SU-DHL-6 (cell line): Measurements from ENCODE around the gene GRID2.

Experiments used
- H2AFZ ChIP-seq: fragments of 200-600 bp; sonication (generic); 2 replicates; pipeline ENCODE4 v1.6.1; 2014; ENCODE audit warnings: low read depth, mild to moderate bottlenecking, moderate library complexity, mixed read lengths, antibody characterized with exemption, low read length; ENCODE audit not compliant: severe bottlenecking
- H3F3A ChIP-seq: fragments of 200-600 bp; shearing (Covaris generic); 2 replicates; pipeline ENCODE4 v1.6.0; 2016; ENCODE audit warnings: antibody characterized with exemption, mild to moderate bottlenecking; ENCODE audit not compliant: insufficient read depth
- H3K27ac ChIP-seq: fragments of 200-600 bp; sonication (generic); 2 replicates; pipeline ENCODE4 v1.5.1; 2016; ENCODE audit warnings: low read depth, mild to moderate bottlenecking, low read length, moderate library complexity, mixed read lengths
- H3K27me3 ChIP-seq: fragments of 200-600 bp; sonication (generic), shearing (Covaris generic); 2 replicates; pipeline ENCODE4 v1.6.0; 2014; ENCODE audit warnings: mild to moderate bottlenecking, low read length
- H3K36me3 ChIP-seq: fragments of 200-600 bp; sonication (generic); 2 replicates; pipeline ENCODE4 v1.6.1; 2014; ENCODE audit warnings: mild to moderate bottlenecking, low read length, mixed read lengths
- H3K4me2 ChIP-seq: fragments of 300-600, 200-600 bp; shearing (Covaris generic), sonication (generic); 2 replicates; pipeline ENCODE4 v1.6.0; 2014; ENCODE audit warnings: low read length, low read depth, mild to moderate bottlenecking; ENCODE audit not compliant: poor library complexity, severe bottlenecking
- H3K4me3 ChIP-seq: fragments of 200-600 bp; sonication (generic); 2 replicates; pipeline ENCODE4 v1.5.1; 2014; ENCODE audit warnings: antibody characterized with exemption, low read length, mild to moderate bottlenecking, mixed read lengths; ENCODE audit not compliant: insufficient read depth, poor library complexity, severe bottlenecking
- H3K79me2 ChIP-seq: fragments of 200-600 bp; sonication (generic); 2 replicates; pipeline ENCODE4 v1.6.1; 2014; ENCODE audit warnings: mild to moderate bottlenecking, low read length, moderate library complexity; ENCODE audit not compliant: insufficient read depth
- H3K9ac ChIP-seq: fragments of 200-600 bp; sonication (generic); 2 replicates; pipeline ENCODE4 v1.7.0; 2014; ENCODE audit warnings: mild to moderate bottlenecking, low read length
- H3K9me2 ChIP-seq: fragments of 200-600 bp; sonication (generic); replicated peaks from 2 replicates; pipeline ENCODE4 v1.6.1; 2014; ENCODE audit warnings: low read length; ENCODE audit not compliant: insufficient read depth
- H3K9me3 ChIP-seq: fragments of 200-600 bp; sonication (generic); 2 replicates; pipeline ENCODE4 v1.6.1; 2014; ENCODE audit warnings: low read length, mixed read lengths; ENCODE audit not compliant: insufficient read depth
- H4K20me1 ChIP-seq: fragments of 200-600 bp; sonication (generic); 2 replicates; pipeline ENCODE4 v1.6.1; 2014; ENCODE audit warnings: low read depth, mild to moderate bottlenecking, antibody characterized with exemption, low read length, moderate library complexity, mixed read lengths
- EZH2phosphoT487 ChIP-seq: fragments of 200-600 bp; sonication (generic), shearing (Covaris generic); conservative IDR thresholded peaks from 2 replicates; pipeline ENCODE4 v1.6.1; 2018; ENCODE audit warnings: mild to moderate bottlenecking, antibody characterized with exemption, low read length, moderate library complexity, mixed read lengths
- TF ChIP-seq, protein P1 (sequence below): fragments of 200-600 bp; sonication (generic); IDR thresholded peaks from one replicate; pipeline ENCODE4 v1.5.1; 2017; ENCODE audit warnings: antibody characterized with exemption, mild to moderate bottlenecking, low read length, moderate library complexity; ENCODE audit not compliant: insufficient read depth, poor library complexity, severe bottlenecking

The GRID2 gene

DNA sequence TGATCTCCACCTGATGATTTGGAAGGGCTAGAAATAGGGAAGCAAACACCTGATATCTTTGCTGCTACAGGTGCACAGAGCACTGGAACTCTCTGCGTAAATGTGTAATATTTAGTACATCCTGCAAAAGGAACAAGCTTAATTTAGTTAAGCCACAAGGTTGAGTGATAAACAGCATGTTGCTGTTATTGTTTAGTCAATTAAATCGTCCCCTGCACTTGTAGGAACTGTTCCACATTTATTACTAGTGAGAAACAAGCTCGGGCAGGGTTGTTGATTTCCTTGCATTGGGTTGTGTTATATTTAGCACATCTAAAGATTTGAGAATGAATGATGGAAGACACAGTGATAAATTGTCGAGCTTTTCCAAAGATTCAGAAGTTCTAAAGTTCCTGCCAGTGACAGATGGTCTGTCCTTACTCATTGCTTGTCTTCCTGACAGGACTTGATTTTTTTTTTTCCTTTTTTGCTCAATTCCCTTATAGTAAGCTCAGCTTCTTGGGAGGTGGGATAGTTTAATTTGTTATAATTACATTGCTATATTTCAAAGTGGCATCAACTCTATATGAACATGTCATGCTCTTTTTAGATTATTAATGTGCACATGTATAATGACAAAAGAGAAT is 897.8 kb downstream of the GRID2 start:
- Histone ChIP-seq H3K9me2 (no peaks in the 10 kb centered on the region), H3F3A (no peaks in the 10 kb centered on the region), H3K27ac (no peak overlapping the region), H2AFZ (no peak overlapping the region), H3K9me3 (no peaks in the 10 kb centered on the region), H3K4me2 (no peak overlapping the region), H4K20me1 (no peaks in the 10 kb centered on the region), H3K79me2 (no peaks in the 10 kb centered on the region), H3K4me3 (no peak overlapping the region), H3K9ac (no peak overlapping the region), H3K36me3 (no peaks in the 10 kb centered on the region), H3K27me3 (no peaks in the 10 kb centered on the region)
- TF ChIP-seq, protein P1, sequence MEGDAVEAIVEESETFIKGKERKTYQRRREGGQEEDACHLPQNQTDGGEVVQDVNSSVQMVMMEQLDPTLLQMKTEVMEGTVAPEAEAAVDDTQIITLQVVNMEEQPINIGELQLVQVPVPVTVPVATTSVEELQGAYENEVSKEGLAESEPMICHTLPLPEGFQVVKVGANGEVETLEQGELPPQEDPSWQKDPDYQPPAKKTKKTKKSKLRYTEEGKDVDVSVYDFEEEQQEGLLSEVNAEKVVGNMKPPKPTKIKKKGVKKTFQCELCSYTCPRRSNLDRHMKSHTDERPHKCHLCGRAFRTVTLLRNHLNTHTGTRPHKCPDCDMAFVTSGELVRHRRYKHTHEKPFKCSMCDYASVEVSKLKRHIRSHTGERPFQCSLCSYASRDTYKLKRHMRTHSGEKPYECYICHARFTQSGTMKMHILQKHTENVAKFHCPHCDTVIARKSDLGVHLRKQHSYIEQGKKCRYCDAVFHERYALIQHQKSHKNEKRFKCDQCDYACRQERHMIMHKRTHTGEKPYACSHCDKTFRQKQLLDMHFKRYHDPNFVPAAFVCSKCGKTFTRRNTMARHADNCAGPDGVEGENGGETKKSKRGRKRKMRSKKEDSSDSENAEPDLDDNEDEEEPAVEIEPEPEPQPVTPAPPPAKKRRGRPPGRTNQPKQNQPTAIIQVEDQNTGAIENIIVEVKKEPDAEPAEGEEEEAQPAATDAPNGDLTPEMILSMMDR, result no peak
- no peak for TF ChIP-seq EZH2phosphoT487

DNA sequence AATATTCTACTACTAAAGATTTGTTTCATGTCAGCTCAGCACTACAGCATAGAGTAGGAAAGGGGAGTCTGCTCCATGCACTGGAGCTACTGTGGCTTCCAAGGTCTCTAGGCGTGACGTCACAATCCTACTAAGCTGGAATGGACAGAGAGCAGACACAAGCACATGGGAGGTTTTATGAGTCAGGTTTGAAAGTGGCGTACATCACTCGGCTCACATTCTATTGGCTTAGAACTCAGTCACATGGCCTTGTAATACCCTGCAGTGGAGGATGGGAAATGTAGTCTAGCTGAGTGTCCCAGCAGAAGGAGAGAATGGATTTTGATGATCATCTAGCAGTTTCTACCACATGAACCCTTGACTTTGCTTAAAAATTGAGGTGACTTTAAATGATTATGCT is 899.9 kb downstream of the GRID2 start:
- no peak overlapping the region for H2AFZ ChIP-seq
- H3K4me2 ChIP-seq, result no peak overlapping the region
- H3K27me3 ChIP-seq, result no peaks in the 10 kb centered on the region
- H3K4me3 ChIP-seq, result no peak overlapping the region
- H3F3A ChIP-seq, result no peaks in the 10 kb centered on the region
- H3K36me3 ChIP-seq, result no peaks in the 10 kb centered on the region
- H3K79me2 ChIP-seq, result no peaks in the 10 kb centered on the region
- H3K27ac ChIP-seq, result no peak overlapping the region
- no peaks in the 10 kb centered on the region for H3K9me3 ChIP-seq
- no peaks in the 10 kb centered on the region for H4K20me1 ChIP-seq
- TF ChIP-seq, protein P1, result no peak
- TF ChIP-seq EZH2phosphoT487, result no peak
- no peak overlapping the region for H3K9ac ChIP-seq
- no peaks in the 10 kb centered on the region for H3K9me2 ChIP-seq

DNA sequence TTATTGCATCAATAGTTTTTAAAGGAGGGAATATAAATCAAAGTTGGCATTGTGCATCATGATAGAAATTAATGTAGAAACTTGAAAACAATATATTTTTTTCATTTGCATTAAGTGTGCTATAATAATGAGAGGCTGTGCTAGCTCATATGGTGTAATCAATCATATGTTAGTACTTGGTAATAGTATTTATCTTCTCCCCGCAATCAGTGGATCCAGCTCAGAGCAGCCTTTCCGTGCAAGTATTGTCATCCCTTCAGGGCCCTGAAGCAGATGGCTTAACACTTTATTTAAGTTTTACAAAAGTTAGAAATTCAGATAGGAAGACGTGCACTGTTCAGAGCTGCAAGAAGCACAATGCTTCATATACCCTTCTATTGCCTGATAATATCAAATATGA is 908.5 kb downstream of the GRID2 start:
- H2AFZ ChIP-seq, result no peak overlapping the region
- no peaks in the 10 kb centered on the region for H3K79me2 ChIP-seq
- no peak overlapping the region for H3K4me3 ChIP-seq
- H3K27ac ChIP-seq, result no peak overlapping the region
- no peaks in the 10 kb centered on the region for H4K20me1 ChIP-seq
- TF ChIP-seq, protein P1, result no peak
- TF ChIP-seq EZH2phosphoT487, result no peak
- H3K27me3 ChIP-seq, result no peaks in the 10 kb centered on the region
- no peaks in the 10 kb centered on the region for H3K9me3 ChIP-seq
- no peak overlapping the region for H3K9ac ChIP-seq
- no peaks in the 10 kb centered on the region for H3K9me2 ChIP-seq
- no peaks in the 10 kb centered on the region for H3K36me3 ChIP-seq
- H3F3A ChIP-seq, result no peaks in the 10 kb centered on the region
- no peak overlapping the region for H3K4me2 ChIP-seq
